HG03469 (cell line): ENCODE data around the gene ESRRG.

Experiments used
- ATAC-seq: cut with Tn5 transposase; IDR thresholded peaks from one replicate; pipeline ENCODE4 v1.9.1; 2021; ENCODE audit warnings: mild to moderate bottlenecking, moderate library complexity, moderate number of reproducible peaks; ENCODE audit not compliant: unreplicated experiment

The ESRRG gene

DNA sequence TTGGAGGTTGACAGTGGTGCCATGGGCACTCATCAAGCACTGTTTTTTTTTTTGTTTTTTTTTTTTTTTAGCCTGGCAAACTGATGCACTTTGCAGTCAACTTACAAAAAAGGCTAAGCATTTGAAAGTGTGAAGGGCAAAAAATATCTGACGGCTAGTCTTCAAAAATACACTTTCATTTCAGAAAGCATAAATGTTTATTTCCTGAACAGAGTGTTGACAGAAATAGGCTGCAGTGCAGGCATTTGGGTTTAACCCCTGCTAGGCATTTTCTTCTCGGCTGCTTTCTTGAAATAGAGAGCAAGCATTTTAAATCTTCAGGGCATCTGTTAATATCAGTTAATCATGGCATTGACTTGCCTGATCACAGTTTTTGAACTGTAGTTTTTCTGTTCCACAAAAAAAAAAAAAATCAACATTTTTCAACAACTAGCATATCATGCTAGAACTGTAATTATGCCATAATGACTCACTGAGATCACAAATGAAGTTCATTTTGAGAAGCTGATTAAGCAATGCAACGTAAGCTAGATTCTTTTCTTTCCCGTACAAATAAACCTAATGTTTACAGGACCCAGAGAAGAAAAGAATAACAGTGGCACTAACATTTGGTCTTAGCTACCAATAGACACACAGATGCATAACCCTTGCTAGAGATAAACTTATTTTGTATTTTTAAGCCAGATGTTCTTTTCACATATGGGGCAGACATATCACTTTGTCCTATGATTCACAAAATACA lies 199.6 kb downstream of the ESRRG start:
- no peak for ATAC-seq

DNA sequence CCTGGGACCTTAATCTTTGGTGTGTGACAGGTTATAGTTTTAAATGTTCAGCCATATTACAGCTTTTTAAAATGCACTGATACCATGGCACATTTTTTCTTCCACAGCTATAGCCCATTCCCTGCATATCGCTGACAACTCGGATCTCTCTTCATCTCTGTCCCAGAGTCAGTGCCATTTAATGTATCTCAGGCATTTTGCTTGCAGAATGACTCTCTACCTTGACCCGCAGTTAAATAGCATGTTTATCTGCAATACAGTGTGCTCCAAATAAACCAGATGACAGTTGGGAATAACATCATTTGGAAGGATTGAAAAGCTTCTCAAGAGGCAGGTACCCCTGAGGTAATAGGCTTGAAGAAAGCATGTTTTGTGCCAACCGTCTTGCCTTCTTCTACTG lies 200.2 kb downstream of the ESRRG start:
- ATAC-seq: no peak

DNA sequence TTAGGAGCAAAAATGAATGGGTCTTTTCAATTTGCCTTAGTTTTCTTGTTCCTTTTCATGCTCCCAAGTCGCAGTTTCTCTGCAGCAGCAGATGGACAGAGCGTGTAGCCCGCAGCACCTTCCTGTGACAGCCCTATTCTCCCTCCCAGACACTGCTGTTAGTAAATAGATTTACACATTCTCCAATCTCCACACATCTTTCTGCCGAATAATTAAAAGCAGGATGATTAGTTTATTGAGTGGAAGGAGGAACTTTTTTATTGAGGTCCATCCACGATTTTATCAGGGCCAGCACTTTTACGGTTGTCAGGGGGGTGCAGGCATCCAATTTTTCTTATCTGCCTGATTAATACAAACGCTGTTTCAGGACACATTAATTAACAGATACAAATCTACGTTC lies 201.8 kb downstream of the ESRRG start:
- no peak for ATAC-seq

DNA sequence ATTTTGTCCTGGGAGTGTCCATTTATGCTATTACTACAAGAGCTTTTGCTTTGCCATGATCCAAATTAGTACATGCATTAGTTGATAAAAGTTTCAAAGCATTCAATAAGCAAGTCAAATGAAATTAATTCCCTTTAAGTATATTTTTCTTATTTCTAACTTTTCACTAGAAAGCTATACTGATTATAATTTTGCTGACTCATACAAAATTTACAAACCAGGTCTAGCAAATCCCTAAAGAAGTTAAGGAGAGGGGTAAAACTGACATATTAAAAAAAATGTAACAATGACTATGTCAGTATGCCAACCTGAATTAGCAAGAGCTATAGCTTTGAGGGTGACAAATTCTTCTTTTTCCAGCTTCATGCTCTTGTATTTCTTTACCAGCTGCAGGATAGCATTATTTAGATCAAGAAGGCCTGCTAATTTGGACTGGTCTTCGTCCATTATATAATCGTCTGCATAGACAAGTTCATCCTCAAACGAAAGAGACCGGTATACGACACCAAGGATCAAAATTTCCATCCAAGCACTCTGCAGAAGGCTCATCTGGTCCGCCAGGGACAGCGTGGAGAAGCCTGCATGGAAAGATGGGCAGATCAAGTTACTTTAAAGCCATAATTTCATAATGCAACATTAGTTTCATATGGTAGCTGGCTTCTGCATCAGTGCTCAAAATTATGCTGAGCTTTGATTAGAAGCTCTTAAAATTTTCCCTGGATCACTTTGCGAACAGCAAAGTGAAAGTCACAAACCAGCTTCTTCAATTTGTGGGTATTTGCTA lies 204.2 kb downstream of the ESRRG start:
- no peak for ATAC-seq

DNA sequence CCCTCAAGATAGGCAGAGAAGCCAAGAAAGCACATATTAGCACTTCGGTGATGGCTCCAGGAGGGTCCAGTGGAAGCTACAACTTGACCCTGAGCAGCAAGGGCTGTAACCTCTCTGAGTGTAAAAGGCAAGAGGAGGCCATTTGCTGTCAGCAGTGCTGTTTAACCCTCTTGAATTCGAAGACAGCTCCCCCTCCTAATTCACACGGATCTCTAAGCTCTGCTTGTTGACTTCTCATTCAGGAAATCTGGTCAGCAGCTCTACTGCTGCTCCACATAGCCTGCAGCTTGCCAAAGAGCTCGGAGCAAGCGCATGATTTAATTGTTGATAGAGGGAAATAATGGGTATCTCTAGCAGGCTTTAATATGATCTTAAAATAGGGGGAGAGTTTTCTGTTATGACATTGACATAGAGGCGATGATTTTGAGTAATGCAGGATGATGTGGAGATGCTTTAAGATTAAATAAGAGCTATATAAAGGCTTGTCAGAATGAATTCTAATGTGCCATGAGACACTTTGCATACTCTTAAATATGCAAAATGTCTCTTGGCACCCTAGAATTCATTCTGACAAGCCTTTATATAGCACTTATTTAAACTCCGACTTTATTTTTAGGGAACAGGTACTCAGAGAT lies 220.6 kb downstream of the ESRRG start:
- no peak for ATAC-seq

DNA sequence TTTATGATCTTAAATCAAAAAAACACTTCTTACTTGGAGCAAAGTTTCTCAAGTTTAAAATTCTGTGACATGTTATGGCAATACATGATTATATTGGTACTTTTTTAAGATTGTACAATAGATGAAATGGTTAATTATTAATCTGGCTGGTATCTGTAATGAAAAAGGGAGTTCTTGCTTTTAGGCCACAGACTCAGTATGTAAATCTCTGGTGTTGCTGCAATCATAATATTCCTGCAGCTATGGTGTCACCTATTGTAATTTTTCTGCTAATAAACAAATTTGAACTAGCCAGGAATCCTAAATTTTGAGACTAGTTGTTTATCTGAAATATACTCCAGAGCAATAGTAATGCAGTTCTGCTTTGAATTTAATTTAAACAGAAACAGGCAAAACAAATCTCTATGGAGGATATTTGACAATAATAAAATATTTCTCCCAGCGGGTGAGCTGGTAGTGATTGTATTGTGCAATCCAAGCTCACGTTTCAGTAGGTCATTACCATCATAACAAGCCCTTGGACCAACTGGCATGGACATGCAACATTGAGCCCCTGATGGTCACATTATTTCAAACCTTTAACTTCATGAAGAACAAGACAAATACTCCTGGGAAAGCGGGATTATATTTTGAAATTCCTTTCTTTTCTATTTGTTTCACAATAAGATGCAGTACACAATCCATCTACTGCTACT lies 222.8 kb downstream of the ESRRG start:
- ATAC-seq: no peak

DNA sequence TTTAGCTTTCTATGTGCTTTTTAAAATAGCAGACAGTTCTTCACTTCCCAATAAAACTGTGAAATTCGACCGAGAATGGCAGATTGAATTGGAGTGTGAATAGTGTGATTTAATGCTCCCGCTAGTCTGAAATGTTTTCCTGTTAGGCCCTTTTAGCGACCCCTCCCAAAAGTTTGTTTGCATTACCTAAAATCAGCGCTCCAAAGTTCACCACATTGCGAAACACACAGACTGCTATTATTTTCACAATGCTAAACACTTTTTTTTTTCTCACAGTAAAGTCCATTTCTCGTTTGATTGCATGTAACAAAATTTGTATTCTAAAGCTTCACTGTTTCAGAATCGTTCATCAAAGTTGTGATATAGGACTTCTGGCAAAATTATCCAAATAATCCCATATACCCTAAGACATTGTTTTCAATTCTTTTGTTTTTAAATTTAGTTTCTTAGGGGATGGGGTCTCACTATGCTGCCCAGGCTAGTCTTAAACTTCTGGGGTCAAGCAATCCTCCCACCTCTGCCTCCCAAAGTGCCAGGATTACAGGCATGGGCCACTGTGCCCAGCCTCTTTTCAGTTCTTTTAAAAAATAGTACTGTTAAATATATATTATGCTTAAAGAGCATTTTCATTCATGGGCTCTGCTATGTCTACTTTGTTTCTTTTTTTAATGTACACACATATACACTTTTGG lies 223.5 kb downstream of the ESRRG start:
- ATAC-seq: no peak

DNA sequence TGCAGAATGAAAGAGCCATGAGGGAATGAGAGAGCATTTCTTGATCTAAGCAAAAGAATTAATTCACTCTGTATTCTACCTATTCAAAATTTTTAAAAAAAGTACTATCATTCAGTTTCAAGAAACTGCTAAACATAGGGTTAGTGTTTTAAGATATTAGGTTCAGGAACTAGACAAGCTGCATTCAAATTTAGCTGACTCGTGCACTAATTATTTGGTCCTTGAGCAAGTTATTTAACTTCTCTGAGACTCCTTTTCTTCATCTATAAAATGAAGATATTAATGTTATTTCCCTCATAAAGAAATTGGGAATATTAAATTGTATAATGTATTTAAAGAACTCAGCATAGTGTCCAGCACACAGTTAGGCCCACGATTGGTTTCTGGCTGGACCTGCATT lies 225.0 kb downstream of the ESRRG start:
- ATAC-seq: no peak

DNA sequence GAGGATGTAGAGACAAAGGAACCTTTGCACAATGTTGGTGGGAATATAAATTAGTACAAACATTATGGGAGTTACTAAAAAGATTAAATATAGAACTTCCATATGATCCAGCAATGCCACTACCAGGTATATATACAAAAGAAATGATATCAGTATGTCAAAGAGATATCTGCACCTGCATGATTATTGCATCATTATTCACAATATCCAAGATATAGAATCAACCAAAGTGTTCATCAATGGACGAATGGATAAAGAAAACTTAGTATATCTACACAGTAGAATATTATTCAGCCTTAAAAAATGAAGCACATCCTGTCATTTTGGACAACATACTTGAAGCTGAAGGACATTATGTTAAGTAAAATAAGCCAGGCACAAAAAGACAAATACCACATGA lies 238.2 kb downstream of the ESRRG start:
- ATAC-seq: no peak

DNA sequence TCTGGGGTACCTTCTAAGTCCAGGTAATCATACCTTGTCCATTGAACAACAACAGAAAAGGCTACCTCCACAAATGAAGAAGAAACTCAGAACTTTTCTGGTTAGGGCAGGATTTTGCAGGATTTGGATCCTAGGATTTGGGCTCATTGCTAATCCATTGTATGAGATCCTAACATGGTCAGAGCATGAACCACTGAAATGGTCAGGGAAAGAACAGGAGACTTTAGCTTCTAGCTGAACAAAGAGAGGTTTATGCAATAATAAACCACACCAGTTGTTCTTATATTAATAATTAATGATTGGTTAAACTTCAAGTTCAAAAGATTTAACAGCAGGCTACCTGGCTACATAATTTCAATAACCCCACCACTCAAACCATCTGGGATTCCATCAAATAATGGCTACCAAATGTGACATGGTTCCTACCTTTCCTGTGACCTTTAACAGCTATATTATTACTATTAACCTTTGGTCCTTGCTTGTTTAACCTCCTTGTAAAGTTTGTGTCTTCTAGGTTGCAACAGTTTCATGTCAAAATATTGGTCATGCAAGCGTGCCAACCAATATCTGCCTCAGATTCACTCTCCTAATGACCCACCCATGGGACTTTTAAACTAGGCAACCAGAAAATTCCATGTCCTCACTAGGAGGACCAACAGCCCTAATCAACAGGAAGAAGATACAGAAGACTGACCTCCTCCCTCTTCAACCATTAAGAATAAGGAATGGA lies 239.4 kb downstream of the ESRRG start:
- ATAC-seq: no peak

DNA sequence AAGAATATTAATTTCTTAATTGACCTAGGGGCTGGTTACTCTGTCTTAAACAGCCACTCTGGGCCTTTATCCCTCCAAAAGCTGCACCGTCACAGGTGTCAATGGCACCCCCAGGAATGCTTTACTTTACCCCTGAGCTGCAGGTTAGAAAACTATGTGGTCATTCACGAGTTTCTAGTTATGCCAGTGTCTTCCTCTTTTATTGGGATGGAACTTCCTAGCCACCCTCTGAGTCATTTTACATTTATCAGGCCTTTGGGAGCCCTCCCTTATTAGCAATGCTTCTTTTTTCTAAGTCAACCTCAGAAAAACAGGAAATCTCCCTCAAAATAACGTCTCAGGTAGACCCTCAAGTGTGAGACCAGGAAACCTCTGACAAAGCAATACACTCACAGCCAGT lies 240.6 kb downstream of the ESRRG start:
- no peak for ATAC-seq

DNA sequence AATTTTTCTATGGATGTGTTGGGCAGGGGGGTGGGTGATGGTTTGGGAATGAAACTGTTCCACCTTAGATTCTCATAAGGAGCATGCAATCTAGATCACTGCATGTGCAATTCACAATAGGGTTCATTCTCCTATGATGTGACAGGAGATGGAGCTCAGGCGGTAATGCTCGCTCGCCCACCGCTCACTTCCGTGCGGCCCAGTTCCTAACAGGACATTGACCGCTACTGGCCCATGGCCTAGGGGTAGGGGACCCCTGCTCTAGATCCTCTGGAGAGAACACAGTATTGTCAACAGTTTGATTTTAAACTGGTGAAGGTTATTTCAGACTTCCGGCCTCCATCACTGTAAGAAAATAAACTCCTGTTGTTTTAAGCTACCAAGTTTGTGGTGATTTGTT lies 245.0 kb downstream of the ESRRG start:
- ATAC-seq: no peak

DNA sequence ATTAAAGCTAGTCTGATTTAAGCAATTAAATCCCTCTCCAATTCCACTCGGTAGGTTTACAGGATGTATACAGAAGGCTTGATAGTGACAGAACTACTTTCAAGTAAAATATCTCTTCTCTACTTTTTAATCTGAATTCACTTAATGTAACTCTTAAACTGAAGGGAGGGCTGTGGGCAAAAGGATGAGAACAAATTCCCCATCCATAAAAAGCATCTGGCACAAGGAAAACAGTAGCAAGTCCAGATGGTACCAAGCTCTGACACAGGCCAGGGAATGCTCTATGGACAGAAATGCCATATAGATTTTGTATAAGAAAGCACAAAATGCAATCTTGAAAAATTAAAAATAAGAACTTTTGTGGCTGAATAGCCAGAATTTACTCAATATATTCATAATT lies 246.9 kb downstream of the ESRRG start:
- ATAC-seq: no peak

DNA sequence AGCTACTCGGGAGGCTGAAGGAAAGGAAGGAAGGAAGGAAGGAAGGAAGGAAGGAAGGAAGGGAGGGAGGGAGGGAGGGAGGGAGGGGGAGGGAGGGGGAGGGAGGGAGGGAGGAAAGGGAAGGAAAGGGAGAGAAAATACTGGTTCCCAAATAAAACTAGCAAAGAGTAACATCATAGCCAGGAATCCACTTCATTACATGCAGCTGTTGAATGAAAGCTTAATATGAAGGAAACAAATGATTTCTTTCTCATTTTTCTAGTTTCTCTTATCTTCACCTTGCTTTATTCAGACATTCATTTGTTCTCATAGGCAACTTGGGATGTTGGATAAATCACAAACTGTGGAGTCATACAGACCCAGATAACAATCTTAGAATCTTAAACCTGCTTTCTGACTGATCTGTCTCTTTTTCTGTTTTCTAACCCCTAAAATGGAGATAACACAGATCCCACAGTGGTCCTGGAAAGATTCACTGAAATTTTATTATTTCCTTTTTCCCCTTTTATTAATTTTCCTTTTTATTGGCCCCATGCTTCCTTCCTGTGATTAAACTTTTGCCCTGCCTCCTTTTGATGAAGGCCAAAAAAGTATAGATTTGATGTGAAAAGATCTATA lies 247.5 kb downstream of the ESRRG start:
- ATAC-seq: no peak

DNA sequence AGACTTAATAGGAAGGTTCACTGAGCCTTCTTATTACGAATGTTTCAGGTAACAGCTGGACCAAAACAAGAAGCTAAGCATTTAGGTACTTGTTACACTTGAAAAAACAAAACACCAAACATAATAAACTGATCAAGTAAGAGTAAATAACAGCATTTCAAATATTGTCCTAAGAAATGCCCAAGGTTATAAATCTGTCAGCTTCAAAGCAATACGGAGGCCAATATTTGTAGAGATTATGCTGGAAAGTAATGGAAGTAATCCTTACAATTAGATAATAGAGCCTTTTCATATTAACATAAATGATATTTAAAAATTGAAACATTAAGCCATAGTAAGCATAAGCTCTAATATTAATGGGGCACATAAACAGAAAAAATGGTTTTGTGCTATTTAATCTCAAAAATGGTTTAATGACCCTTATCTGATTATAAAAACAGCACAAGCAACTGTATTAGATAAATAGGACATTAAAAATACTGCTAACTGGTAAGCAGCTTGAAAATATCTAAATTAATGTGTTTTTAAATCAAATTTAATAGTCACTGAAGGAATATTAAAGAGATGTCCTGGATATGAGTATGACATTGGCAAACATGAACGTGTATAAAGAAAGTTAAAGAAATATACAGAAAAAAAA lies 256.9 kb downstream of the ESRRG start:
- ATAC-seq: no peak

DNA sequence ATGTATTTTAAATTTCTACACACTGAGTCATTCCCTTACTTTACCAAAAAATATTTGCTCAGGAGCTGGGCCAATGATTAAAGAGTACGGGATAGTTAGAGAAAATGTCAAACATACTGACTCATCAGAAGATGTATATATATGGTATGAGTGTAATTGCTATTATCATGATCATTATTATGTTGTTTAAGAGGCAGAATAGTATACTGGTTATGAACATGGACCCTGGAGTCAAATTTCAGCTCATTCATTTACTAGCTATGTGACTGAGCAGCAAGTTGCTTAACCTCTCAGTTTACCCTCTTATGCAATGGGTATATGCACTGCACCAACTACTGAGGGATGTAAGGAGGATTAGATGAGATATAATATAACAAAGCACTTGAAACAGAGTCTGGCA lies 258.7 kb downstream of the ESRRG start:
- ATAC-seq: no peak

DNA sequence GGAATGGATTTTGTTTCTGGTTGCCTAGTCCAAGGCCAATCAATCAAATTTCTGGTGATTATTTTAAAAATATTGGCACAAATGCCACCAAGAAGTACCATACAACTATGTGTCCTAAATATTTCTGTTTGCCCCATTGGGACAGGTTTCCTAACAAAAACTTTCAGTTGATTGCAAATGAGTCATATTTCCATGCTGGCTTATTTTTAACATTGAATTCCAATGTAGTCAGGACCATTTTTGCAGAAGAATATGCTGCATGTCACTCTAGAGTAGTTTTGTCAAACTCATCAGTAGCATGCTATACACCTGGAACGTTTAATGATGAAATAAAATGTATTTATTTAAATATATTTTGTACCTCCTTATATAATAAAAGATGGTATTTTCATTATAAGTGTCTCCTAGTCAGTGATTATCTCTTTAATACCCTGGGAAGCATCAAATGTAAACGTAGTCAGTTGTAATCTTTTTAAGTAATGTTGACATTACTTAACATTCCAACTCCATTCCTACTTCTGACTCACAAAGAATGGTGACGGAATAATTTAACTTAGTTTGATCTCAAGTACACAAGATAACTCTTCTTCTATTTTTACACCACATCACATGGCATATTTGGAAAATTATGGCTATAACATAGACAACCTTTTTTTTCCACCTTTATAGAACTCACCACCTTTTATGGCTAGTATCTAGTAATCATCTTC lies 261.0 kb downstream of the ESRRG start:
- ATAC-seq: no peak

DNA sequence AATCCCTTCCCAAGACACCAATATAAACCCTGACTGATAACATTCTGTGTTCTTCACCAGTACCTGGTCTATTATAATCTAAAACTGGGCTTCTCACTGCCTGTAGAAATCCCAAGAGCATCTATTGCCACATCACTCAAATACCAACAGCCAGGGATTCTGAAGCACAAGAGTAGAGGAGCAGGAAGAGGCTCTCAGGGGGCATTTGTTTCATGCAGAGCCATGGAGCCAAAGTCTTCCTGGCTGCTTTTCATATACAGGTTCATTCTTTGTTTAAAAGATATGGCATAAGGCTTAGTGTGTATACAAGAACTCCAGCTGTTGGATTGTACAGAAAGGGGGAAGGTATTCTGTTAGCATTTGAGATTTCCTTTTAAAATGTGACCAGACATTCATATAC lies 261.8 kb downstream of the ESRRG start:
- ATAC-seq: no peak
